Adrenal gland (tissue), 12 donors: ENCODE measurements around the gene HSPA13. TPM values are rescaled to one million over a fixed set of nuclear protein-coding genes. Genes with fewer than 3 reads are reported as not detected.

Source experiments
- DNase-seq, 7 donors: peaks; one replicate each; pipeline ENCODE4 v3.0.0-alpha.2; 2019 to 2020
- H3K27ac ChIP-seq, 5 donors: fragments of 200-600 bp; sonication (generic) in 4 of 5; 1 replicate in 3 of 5; 2 replicates in 2 of 5; pipeline versions ENCODE4 v1.5.1 to v1.8.0; 2016 to 2020; ENCODE audit warnings: mild to moderate bottlenecking in 1 of 5
- H3K27me3 ChIP-seq: fragments of 200-600 bp; 2 replicates; pipeline ENCODE4 v1.8.0; 2021
- H3K36me3 ChIP-seq, 2 donors: fragments of 200-600 bp; replicated peaks in 1 of 2; 1 replicate in 1 of 2; 2 replicates in 1 of 2; pipeline versions ENCODE4 v1.5.1 to v1.8.0; 2018 to 2022
- H3K4me1 ChIP-seq, 2 donors: fragments of 200-600 bp; replicated peaks in 1 of 2; 1 replicate in 1 of 2; 2 replicates in 1 of 2; pipeline versions ENCODE4 v1.5.1 to v1.8.0; 2018 to 2021
- H3K4me3 ChIP-seq, 4 donors: fragments of 200-600 bp; sonication (generic) in 3 of 4; one replicate each; pipeline ENCODE4 v1.5.1; 2016 to 2018
- H3K9me3 ChIP-seq, 3 donors: fragments of 200-600 bp; sonication (generic) in 1 of 3; replicated peaks in 1 of 3; 1 replicate in 2 of 3; 2 replicates in 1 of 3; pipeline versions ENCODE4 v1.5.1 to v1.8.0; 2016 to 2021
- CTCF ChIP-seq, 6 experiments: fragments of 450-650 bp in 4 of 6; fragments of 200-600 bp in 2 of 6; sonication (generic) in 1 of 6; IDR thresholded peaks; 1 replicate in 5 of 6; 2 replicates in 1 of 6; pipeline versions ENCODE4 v1.5.1 to v1.8.0; 2016 to 2021; ENCODE audit warnings: antibody characterized with exemption in 6 of 6, mild to moderate bottlenecking in 2 of 6, moderate library complexity in 1 of 6
- POLR2A ChIP-seq, 2 donors: fragments of 450-650 bp; IDR thresholded peaks; one replicate each; pipeline ENCODE4 v1.6.1; 2017; ENCODE audit warnings: antibody characterized with exemption in 2 of 2, mild to moderate bottlenecking in 2 of 2, moderate library complexity in 1 of 2
- WGBS, 4 donors: extraction: QIAGEN DNeasy Blood & Tissue Kit in 2 of 4; methylation state at CpG; one replicate each; pipeline versions ENCODE4 v1.1.5 to v1.1.7; 2013 to 2017; 5-methylcytosine and 5-hydroxymethylcytosine counted together
- intact Hi-C, 2 donors: fragments of 100-400 bp; cut with DNase I; formaldehyde crosslinking; loops; one replicate each; pipeline versions ENCODE4 v1.14.1 to v1.15.0; 2022 to 2023
- polyA plus RNA-seq, 3 donors: library from polyadenylated mRNA; stranded (reverse); fragments of 200-250 nt in 2 of 3; fragments of 350-450 nt in 1 of 3; fragmentation: Illumina TruSeq in 1 of 3; extraction: RNeasy Lipid Tissue Mini Kit (QIAGEN cat#74804) in 1 of 3; gene quantifications; one replicate each; pipeline ENCODE4 v1.2.3, GENCODE V29; 2013 to 2014
- total RNA-seq, 9 donors: library from RNA; depleted of rRNA in 4 of 9; stranded (reverse); fragments of >200 nt in 4 of 9; fragments of 120-200 nt in 1 of 9; fragmentation: NEBNext Ultra II Directional in 1 of 9; extraction: Animal tissue kit (Norgen Biotek cat#: 25700) in 1 of 9; gene quantifications; one replicate each; pipeline versions ENCODE4 v1.1.0 to v1.2.4, GENCODE V29; 2013 to 2023
- donor health status: healthy with polysubstance abuse.
- donor health status: Bipolar disorder and iron deficiency.
- donor health status: DM: yes; HTN: yes; CAD: no.
- donor health status: DM: no; HTN: no; CAD: no.
- donor health status: DM: no; HTN: no; CAD: no.
- donor health status: DM: yes; HTN: yes; CAD: no.

Gene HSPA13
- total and polyA plus RNA-seq, 12 donors, result 4.3 to 75.4 (median 25.9) TPM

DNA sequence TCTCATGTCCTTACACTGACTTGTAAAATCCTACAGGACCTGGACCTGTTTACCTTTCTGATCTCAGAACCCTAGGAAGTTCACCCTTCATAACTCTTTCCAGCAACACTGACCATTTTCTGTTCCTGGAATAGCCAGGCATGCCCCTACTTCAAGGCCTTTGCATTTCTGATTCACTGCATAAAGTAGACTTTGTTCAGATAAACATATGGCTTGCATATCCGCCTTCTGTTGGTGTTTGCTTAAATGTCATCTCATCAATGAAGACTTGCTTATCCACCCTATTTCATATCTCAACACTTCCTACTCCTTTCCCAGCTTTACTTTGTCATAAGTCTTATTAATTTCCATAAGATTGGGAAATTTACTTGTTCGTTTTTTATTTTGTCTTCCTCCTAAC is 57.4 kb downstream of the HSPA13 start:
- Histone ChIP-seq H3K9me3 (no peaks in the 10 kb centered on the region), H3K27me3 (no peaks in the 10 kb centered on the region), H3K4me3 (no peak overlapping the region), H3K4me1 (no peaks in the 10 kb centered on the region), H3K27ac (no peak overlapping the region), H3K36me3 (no peaks in the 10 kb centered on the region)
- WGBS, 4 donors, result 46 to 62% (median 50%) methylated on average over 2 of the region's 2 CpGs
- intact Hi-C loops, result no loop called here
- no peak for TF ChIP-seq CTCF (IDR thresholded peaks at IDR 0.05)
- TF ChIP-seq POLR2A (IDR thresholded peaks at IDR 0.05), result no peak
- no peak for DNase-seq

Other genes starting within 250 kb of the HSPA13 start
- gene LIPI, start 172.2 kb downstream of the HSPA13 start, total RNA-seq, result not detected
- not detected for gene LIPI, start 172.2 kb downstream of the HSPA13 start, polyA plus RNA-seq
- gene RBM11, start 167.0 kb downstream of the HSPA13 start, total RNA-seq, result 10 to 100 TPM in 1 of 9 donors, 1 to 10 TPM in 7, under 1 TPM in 1; 0.84 to 53.7 (median 1.9) TPM
- gene RBM11, start 167.0 kb downstream of the HSPA13 start, polyA plus RNA-seq, result 1 to 10 TPM; 5.5 to 6.2 (median 5.7) TPM
- 10 to 100 TPM in 3 of 9 donors, 1 to 10 TPM in 6; 1.4 to 15.3 (median 7.6) TPM for gene SAMSN1, start 163.2 kb upstream of the HSPA13 start, total RNA-seq
- 1 to 10 TPM; 4.0 to 7.6 (median 5.4) TPM for gene SAMSN1, start 163.2 kb upstream of the HSPA13 start, polyA plus RNA-seq